Erythroblast (primary cell): ENCODE results near the gene MGAT1.

Source experiments
- GATA1 ChIP-seq: IDR thresholded peaks from 2 replicates; pipeline ENCODE4 v1.6.1; 2011; ENCODE audit warnings: low read depth, mild to moderate bottlenecking, control low read depth, low read length, moderate library complexity
- POLR2A ChIP-seq: IDR thresholded peaks from 2 replicates; pipeline ENCODE4 v1.6.1; 2011; ENCODE audit warnings: mild to moderate bottlenecking, low read length

DNA sequence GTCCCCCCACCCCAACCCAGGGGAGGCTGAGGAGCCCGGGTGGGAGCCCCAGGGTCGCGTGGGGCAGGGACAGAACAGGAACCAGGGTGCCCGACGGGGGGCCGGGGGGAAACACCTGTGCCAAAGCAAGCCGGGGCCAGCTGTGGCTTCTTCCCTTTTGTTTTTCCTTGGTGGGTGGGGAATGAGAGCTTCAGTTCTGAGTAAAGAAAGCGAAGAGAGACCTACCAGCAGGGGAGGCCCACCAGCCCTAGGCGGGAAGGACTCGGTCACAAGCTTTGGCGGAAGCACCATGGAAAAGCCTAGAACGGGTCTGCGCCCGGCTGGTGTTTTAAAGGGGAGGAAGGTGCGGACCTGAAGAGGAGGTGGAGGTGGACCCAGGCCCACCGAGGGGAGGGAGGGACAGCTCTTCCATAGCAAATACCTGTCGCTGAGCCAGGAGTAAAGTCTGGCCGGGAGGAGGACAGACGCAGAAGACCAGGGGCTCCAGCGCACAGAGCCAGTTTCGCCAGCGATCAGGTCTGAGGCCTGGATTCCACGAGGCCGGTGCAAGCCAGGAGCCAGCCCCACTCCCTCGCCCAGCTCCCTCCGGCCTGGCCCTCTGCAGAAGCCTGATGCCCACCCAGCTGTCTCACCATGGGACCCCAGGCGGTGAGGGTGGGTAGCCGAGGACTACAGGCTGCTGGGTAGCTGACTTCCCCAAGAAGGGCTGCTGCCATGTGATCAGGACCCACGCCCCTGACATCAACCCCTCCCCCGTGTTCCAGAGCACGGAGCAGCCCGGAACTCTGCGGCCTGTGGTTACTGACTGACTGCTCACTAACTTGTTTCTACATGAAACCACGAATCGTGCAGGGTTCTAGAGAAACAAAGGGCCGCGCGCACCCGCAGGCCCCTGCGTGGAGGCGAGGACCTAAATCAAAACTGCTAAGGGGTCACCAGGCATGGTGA lies 849 bp upstream of the MGAT1 start:
- peak; percentile 32 for TF ChIP-seq POLR2A
- no peak for TF ChIP-seq GATA1
